Measurements from ENCODE around the gene PCGF5. TPM values are rescaled to one million over a fixed set of nuclear protein-coding genes. Genes with fewer than 3 reads are reported as not detected.
"Not testable (repeated sequence)": the region's sequence is repeated elsewhere in the genome, so short reads cannot be mapped to it uniquely, and the experiment has no call there.

PCGF5 gene
- polyA plus RNA-seq, 1 donor = 25.1 TPM

DNA sequence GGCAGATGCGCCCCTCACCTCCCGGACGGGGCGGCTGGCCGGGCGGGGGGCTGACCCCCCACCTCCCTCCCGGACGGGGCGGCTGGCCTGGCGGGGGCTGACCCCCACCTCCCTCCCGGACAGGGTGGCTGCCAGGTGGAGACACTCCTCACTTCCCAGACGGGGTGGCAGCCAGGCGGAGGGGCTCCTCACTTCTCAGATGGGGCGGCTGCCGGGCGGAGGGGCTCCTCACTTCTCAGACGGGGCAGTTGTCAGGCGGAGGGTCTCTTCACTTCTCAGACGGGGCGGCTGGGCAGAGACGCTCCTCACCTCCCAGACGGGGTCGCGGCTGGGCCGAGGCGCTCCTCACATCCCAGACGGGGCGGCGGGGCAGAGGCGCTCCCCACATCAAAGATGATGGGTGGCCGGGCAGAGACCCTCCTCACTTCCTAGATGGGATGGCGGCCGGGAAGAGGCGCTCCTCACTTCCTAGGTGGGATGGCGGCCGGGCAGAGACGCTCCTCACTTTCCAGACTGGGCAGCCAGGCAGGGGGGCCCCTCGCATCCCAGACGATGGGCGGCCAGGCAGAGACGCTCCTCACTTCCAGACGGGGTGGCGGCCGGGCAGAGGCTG lies 102.9 kb downstream of the PCGF5 start:
- not testable (repeated sequence) for DNase-seq

DNA sequence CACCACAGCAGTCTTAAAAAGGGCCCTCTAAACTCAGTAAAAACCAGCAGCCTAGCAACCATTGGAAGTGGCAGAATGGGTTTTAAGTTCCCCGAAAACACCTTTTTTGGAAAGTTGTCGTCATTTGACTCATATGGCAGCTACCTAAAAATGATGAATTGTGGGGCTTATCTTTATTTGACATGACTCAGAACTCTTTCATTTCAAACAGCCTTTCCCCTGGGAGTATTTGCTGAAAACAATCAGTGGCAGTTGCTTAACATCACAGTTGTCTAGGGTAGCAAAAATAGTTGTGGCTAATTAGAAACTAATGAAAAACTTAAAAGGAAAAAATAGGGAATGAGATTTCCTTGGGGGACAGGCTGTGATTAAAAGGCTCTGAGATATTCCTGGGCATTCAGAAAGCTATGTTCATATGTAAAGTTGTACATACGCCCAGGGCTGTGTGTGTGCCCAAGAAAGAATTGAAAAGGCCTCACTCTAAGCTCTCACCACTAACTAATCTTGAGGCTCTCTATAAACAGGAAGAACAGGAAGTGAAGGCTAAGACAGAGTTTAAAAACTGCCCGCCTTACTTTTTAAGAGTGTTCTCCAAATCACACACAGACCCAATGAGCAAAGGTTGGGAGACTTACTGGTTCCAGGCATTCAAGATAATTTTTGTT lies 108.0 kb downstream of the PCGF5 start:
- DNase-seq = no peak

Other genes with a start within 250 kb of the PCGF5 start
- 38.4 TPM for gene HECTD2, start 189.7 kb downstream of the PCGF5 start, polyA plus RNA-seq (ENCODE audit: insufficient read length)